SU-DHL-6 (cell line): Measurements from ENCODE around the gene PNPLA7.

Experiments used
- EZH2phosphoT487 ChIP-seq: fragments of 200-600 bp; sonication (generic), shearing (Covaris generic); conservative IDR thresholded peaks from 2 replicates; pipeline ENCODE4 v1.6.1; 2018; ENCODE audit warnings: mild to moderate bottlenecking, antibody characterized with exemption, low read length, moderate library complexity, mixed read lengths
- TF ChIP-seq, protein P1 (sequence below): fragments of 200-600 bp; sonication (generic); IDR thresholded peaks from one replicate; pipeline ENCODE4 v1.5.1; 2017; ENCODE audit warnings: antibody characterized with exemption, mild to moderate bottlenecking, low read length, moderate library complexity; ENCODE audit not compliant: insufficient read depth, poor library complexity, severe bottlenecking

DNA sequence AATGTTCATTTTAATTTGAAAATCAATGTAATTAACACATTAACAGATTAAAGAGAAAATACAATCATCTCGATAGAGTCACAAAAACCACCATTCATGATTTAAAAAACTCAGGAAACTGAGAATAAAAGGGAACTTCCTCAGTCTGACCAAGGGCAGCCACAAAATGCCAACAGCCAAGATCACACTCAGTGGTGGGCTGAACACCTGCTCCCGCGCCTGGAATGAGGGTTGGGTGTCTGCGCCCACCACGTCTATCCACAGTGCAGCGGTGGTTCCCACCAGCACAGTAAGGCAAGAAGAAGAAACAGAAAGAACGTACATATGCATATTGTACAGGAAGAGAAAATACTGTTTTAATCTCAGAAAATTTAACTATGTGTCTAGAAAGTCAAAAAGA, 79.4 kb downstream of the PNPLA7 start:
- TF ChIP-seq, protein P1, sequence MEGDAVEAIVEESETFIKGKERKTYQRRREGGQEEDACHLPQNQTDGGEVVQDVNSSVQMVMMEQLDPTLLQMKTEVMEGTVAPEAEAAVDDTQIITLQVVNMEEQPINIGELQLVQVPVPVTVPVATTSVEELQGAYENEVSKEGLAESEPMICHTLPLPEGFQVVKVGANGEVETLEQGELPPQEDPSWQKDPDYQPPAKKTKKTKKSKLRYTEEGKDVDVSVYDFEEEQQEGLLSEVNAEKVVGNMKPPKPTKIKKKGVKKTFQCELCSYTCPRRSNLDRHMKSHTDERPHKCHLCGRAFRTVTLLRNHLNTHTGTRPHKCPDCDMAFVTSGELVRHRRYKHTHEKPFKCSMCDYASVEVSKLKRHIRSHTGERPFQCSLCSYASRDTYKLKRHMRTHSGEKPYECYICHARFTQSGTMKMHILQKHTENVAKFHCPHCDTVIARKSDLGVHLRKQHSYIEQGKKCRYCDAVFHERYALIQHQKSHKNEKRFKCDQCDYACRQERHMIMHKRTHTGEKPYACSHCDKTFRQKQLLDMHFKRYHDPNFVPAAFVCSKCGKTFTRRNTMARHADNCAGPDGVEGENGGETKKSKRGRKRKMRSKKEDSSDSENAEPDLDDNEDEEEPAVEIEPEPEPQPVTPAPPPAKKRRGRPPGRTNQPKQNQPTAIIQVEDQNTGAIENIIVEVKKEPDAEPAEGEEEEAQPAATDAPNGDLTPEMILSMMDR: no peak
- TF ChIP-seq EZH2phosphoT487: no peak
